Uterus (tissue), 2 donors: ENCODE measurements around the gene DNASE2.

ENCODE experiments used
- POLR2A ChIP-seq, 2 donors: fragments of 450-650 bp; IDR thresholded peaks; one replicate each; pipeline ENCODE4 v1.6.1; 2016; ENCODE audit warnings: antibody characterized with exemption in 2 of 2, mild to moderate bottlenecking in 1 of 2, moderate library complexity in 1 of 2
- TF ChIP-seq, protein P1 (sequence below), 4 experiments: fragments of 200-600 bp in 2 of 4; fragments of 450-650 bp in 2 of 4; sonication (generic) in 2 of 4; IDR thresholded peaks; one replicate each; pipeline ENCODE4 v1.5.1; 2016 to 2019; ENCODE audit warnings: antibody characterized with exemption in 4 of 4, mild to moderate bottlenecking in 2 of 4, moderate library complexity in 1 of 4

GRCh38 chr19:12912571-12912970 is 31.3 kb upstream of the DNASE2 start:
- TF ChIP-seq, protein P1, sequence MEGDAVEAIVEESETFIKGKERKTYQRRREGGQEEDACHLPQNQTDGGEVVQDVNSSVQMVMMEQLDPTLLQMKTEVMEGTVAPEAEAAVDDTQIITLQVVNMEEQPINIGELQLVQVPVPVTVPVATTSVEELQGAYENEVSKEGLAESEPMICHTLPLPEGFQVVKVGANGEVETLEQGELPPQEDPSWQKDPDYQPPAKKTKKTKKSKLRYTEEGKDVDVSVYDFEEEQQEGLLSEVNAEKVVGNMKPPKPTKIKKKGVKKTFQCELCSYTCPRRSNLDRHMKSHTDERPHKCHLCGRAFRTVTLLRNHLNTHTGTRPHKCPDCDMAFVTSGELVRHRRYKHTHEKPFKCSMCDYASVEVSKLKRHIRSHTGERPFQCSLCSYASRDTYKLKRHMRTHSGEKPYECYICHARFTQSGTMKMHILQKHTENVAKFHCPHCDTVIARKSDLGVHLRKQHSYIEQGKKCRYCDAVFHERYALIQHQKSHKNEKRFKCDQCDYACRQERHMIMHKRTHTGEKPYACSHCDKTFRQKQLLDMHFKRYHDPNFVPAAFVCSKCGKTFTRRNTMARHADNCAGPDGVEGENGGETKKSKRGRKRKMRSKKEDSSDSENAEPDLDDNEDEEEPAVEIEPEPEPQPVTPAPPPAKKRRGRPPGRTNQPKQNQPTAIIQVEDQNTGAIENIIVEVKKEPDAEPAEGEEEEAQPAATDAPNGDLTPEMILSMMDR (IDR thresholded peaks at IDR 0.05), result no peak
- TF ChIP-seq POLR2A (IDR thresholded peaks at IDR 0.05), result no peak
